Measurements from ENCODE around the gene RAPGEF4. TPM values are rescaled to one million over a fixed set of nuclear protein-coding genes. Genes with fewer than 3 reads are reported as not detected.

The RAPGEF4 gene
- total RNA-seq, 4 donors from 2014 or later, result 2.5 to 7.9 (median 4.6) TPM

DNA sequence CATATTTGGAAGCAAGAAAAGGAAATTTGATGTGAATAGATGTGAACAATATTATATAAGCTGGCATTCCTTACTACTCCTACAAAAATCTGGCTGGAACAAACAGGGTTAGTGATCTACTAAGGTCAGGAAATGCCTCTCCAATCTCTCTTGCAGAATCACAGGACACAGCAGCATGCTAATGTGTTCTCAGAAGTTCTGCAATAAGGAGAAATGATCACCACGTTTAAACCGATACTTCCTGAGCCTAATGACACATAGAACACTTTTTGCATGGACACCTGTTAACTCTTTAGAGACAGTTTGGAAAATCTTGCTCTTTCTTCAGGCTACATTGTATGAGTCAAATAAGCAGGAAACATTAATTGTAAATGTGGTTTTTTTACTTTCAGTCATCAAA lies 250.4 kb downstream of the RAPGEF4 start:
- no peaks in the 10 kb centered on the region for H3K9me3 ChIP-seq
- no peak for TF ChIP-seq POLR2AphosphoS5 (IDR thresholded peaks at IDR 0.05)
- no peak for TF ChIP-seq EP300 (IDR thresholded peaks at IDR 0.05)
- TF ChIP-seq, protein P1, sequence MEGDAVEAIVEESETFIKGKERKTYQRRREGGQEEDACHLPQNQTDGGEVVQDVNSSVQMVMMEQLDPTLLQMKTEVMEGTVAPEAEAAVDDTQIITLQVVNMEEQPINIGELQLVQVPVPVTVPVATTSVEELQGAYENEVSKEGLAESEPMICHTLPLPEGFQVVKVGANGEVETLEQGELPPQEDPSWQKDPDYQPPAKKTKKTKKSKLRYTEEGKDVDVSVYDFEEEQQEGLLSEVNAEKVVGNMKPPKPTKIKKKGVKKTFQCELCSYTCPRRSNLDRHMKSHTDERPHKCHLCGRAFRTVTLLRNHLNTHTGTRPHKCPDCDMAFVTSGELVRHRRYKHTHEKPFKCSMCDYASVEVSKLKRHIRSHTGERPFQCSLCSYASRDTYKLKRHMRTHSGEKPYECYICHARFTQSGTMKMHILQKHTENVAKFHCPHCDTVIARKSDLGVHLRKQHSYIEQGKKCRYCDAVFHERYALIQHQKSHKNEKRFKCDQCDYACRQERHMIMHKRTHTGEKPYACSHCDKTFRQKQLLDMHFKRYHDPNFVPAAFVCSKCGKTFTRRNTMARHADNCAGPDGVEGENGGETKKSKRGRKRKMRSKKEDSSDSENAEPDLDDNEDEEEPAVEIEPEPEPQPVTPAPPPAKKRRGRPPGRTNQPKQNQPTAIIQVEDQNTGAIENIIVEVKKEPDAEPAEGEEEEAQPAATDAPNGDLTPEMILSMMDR (IDR thresholded peaks at IDR 0.05), result no peak
- no peak for TF ChIP-seq POLR2A (IDR thresholded peaks at IDR 0.05)
- no peaks in the 10 kb centered on the region for H3K36me3 ChIP-seq
- peaks cover 0 to 14% (median 3%) of the 10 kb centered on the region in 3 donors for H3K4me1 ChIP-seq
- H3K27ac ChIP-seq, result peak overlapping the region in 1 of 4 donors; percentile 14
- H3K4me3 ChIP-seq, result no peak overlapping the region
- WGBS, 2 donors (ENCODE audit: low coverage in 1 of 2), result 4 to 41% methylated on average over 2 of the region's 2 CpGs
- no peaks in the 10 kb centered on the region for H3K27me3 ChIP-seq
- no peak for ATAC-seq

- Histone ChIP-seq H3K9me3 (no peaks in the 10 kb centered on the region), H3K4me1 (peaks cover 0 to 15% (median 3%) of the 10 kb centered on the region in 3 donors), H3K4me3 (no peak overlapping the region), H3K36me3 (no peaks in the 10 kb centered on the region), H3K27ac (no peak overlapping the region), H3K27me3 (no peaks in the 10 kb centered on the region)
- ATAC-seq, result no peak
- WGBS, 2 donors (ENCODE audit: low coverage in 1 of 2), result 81 to 90% methylated on average over 2 to 4 of the region's 7 CpGs
- TF ChIP-seq POLR2AphosphoS5 (IDR thresholded peaks at IDR 0.05) (no peak), POLR2A (IDR thresholded peaks at IDR 0.05) (no peak), EP300 (IDR thresholded peaks at IDR 0.05) (no peak)
- TF ChIP-seq, protein P1 (IDR thresholded peaks at IDR 0.05), result no peak
Observed at GRCh38 chr2:172988728-172989127, 253.1 kb downstream of the RAPGEF4 start.

DNA sequence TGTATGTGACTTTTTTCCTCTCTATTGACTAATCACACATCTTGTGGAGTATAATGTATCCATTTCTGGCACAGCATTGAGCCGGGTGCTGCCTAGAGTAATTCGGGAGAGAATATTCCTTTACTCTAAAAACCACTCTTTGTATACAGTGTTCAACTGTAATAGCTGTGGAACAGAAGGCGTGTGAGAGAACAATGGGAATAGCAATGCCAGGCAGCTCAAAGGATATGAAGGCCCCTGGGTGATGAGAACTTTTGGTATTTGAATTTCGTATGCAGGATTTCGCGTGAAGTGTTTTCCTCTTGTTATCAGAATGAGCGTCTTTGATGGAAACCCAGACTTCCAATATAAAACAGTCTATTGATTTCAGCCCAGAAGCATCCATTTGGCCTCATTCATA lies 255.4 kb downstream of the RAPGEF4 start:
- Histone ChIP-seq H3K4me3 (no peak overlapping the region), H3K9me3 (no peaks in the 10 kb centered on the region), H3K36me3 (no peaks in the 10 kb centered on the region), H3K27me3 (no peaks in the 10 kb centered on the region), H3K27ac (no peak overlapping the region), H3K4me1 (peaks cover 0 to 27% (median 5%) of the 10 kb centered on the region in 3 donors)
- ATAC-seq, result no peak
- no peak for TF ChIP-seq EP300 (IDR thresholded peaks at IDR 0.05)
- TF ChIP-seq, protein P1 (IDR thresholded peaks at IDR 0.05), result no peak
- 87 to 96% methylated on average over 6 to 7 of the region's 7 CpGs for WGBS, 2 donors (ENCODE audit: low coverage in 1 of 2)

GRCh38 chr2:172993139-172993538 lies 257.5 kb downstream of the RAPGEF4 start:
- Histone ChIP-seq H3K4me3 (no peak overlapping the region), H3K4me1 (peaks cover 0 to 33% (median 6%) of the 10 kb centered on the region in 3 donors), H3K9me3 (no peaks in the 10 kb centered on the region), H3K36me3 (peaks cover 0 to 3% of the 10 kb centered on the region in 2 donors), H3K27ac (no peak overlapping the region), H3K27me3 (no peaks in the 10 kb centered on the region)
- no peak for ATAC-seq
- TF ChIP-seq POLR2A (IDR thresholded peaks at IDR 0.05) (no peak), POLR2AphosphoS5 (IDR thresholded peaks at IDR 0.05) (no peak), EP300 (IDR thresholded peaks at IDR 0.05) (no peak)
- TF ChIP-seq, protein P1 (IDR thresholded peaks at IDR 0.05), result no peak
- WGBS, 2 donors (ENCODE audit: low coverage in 1 of 2), result 93 to 96% methylated on average over 3 to 4 of the region's 4 CpGs

GRCh38 chr2:172993931-172994717 lies 258.5 kb downstream of the RAPGEF4 start:
- TF ChIP-seq, protein P1 (IDR thresholded peaks at IDR 0.05), result no peak
- TF ChIP-seq POLR2A (IDR thresholded peaks at IDR 0.05) (no peak), EP300 (IDR thresholded peaks at IDR 0.05) (no peak), POLR2AphosphoS5 (IDR thresholded peaks at IDR 0.05) (no peak)
- 81 to 88% methylated on average over 7 to 11 of the region's 11 CpGs for WGBS, 2 donors (ENCODE audit: low coverage in 1 of 2)
- peaks cover 0 to 3% of the 10 kb centered on the region in 2 donors for H3K36me3 ChIP-seq
- no peak overlapping the region for H3K4me3 ChIP-seq
- H3K27ac ChIP-seq, result no peak overlapping the region
- peaks cover 0 to 33% (median 6%) of the 10 kb centered on the region in 3 donors for H3K4me1 ChIP-seq
- no peaks in the 10 kb centered on the region for H3K9me3 ChIP-seq
- no peak for ATAC-seq
- H3K27me3 ChIP-seq, result no peaks in the 10 kb centered on the region

Measured in gastroesophageal sphincter (tissue), 4 donors.